Esophagus squamous epithelium (tissue), 5 donors: ENCODE measurements around the gene CRELD2. TPM values are rescaled to one million over a fixed set of nuclear protein-coding genes. Genes with fewer than 3 reads are reported as not detected.

Source experiments
- DNase-seq: peaks from one replicate; lab custom pipeline; 2025; lab: John Stamatoyannopoulos, UW
- H3K27ac ChIP-seq, 4 donors: fragments of 200-600 bp; sonication (generic); one replicate each; pipeline ENCODE4 v1.5.1; 2016 to 2019; ENCODE audit warnings: mild to moderate bottlenecking in 1 of 4
- H3K27me3 ChIP-seq, 4 donors: fragments of 200-600 bp; sonication (generic); 1 replicate in 3 of 4; 2 replicates in 1 of 4; pipeline versions ENCODE4 v1.5.1 to v1.6.0; 2017 to 2021; ENCODE audit warnings: antibody characterized with exemption in 1 of 4
- H3K36me3 ChIP-seq, 3 donors: fragments of 200-600 bp; sonication (generic); one replicate each; pipeline ENCODE4 v1.5.1; 2016 to 2019
- H3K4me1 ChIP-seq, 3 donors: fragments of 200-600 bp; sonication (generic); one replicate each; pipeline ENCODE4 v1.5.1; 2017 to 2019
- H3K4me3 ChIP-seq, 4 donors: fragments of 200-600 bp; sonication (generic); 1 replicate in 3 of 4; 2 replicates in 1 of 4; pipeline ENCODE4 v1.5.1; 2016 to 2019; ENCODE audit warnings: mild to moderate bottlenecking in 2 of 4, moderate library complexity in 1 of 4
- H3K9me3 ChIP-seq, 3 donors: fragments of 200-600 bp; sonication (generic); one replicate each; pipeline ENCODE4 v1.5.1; 2016 to 2019
- POLR2A ChIP-seq, 4 donors: fragments of 450-650 bp; IDR thresholded peaks; one replicate each; pipeline ENCODE4 v1.6.1; 2017; ENCODE audit warnings: antibody characterized with exemption in 4 of 4, mild to moderate bottlenecking in 4 of 4, moderate library complexity in 3 of 4
- WGBS, 2 donors: methylation state at CpG; one replicate each; pipeline ENCODE4 v1.1.5; 2018; 5-methylcytosine and 5-hydroxymethylcytosine counted together
- intact Hi-C: fragments of 100-400 bp; cut with DNase I; formaldehyde crosslinking; loops from one replicate; pipeline ENCODE4 v1.15.0; 2022
- total RNA-seq, 4 donors: library from RNA; depleted of rRNA; stranded (reverse); fragments of >200 nt; gene quantifications; one replicate each; pipeline ENCODE4 v1.1.0, GENCODE V29; 2016
- TF ChIP-seq, protein P1 (sequence below), 6 experiments: fragments of 450-650 bp in 4 of 6; fragments of 200-600 bp in 2 of 6; sonication (generic) in 2 of 6; IDR thresholded peaks; one replicate each; pipeline ENCODE4 v1.5.1; 2016 to 2019; ENCODE audit warnings: antibody characterized with exemption in 6 of 6, mild to moderate bottlenecking in 4 of 6, moderate library complexity in 4 of 6
- donor health status: DM: yes; HTN: yes; CAD: no.

CRELD2 gene
- total RNA-seq, 4 donors from 2014 or later = 22.7 to 45.7 (median 35.5) TPM

- TF ChIP-seq, protein P1, sequence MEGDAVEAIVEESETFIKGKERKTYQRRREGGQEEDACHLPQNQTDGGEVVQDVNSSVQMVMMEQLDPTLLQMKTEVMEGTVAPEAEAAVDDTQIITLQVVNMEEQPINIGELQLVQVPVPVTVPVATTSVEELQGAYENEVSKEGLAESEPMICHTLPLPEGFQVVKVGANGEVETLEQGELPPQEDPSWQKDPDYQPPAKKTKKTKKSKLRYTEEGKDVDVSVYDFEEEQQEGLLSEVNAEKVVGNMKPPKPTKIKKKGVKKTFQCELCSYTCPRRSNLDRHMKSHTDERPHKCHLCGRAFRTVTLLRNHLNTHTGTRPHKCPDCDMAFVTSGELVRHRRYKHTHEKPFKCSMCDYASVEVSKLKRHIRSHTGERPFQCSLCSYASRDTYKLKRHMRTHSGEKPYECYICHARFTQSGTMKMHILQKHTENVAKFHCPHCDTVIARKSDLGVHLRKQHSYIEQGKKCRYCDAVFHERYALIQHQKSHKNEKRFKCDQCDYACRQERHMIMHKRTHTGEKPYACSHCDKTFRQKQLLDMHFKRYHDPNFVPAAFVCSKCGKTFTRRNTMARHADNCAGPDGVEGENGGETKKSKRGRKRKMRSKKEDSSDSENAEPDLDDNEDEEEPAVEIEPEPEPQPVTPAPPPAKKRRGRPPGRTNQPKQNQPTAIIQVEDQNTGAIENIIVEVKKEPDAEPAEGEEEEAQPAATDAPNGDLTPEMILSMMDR (IDR thresholded peaks at IDR 0.05) = no peak
- TF ChIP-seq POLR2A (IDR thresholded peaks at IDR 0.05) = no peak
- Histone ChIP-seq H3K9me3 (no peaks in the 10 kb centered on the region), H3K36me3 (no peaks in the 10 kb centered on the region), H3K27ac (peak overlapping the region; percentile 80 to 98 (median 91)), H3K4me3 (peak overlapping the region; percentile 24 to 80 (median 48)), H3K27me3 (peaks cover 0 to 10% (median 0%) of the 10 kb centered on the region in 4 donors), H3K4me1 (peaks cover 48 to 97% (median 62%) of the 10 kb centered on the region in 3 donors)
- intact Hi-C loops = no loop called here
- DNase-seq = no peak
- WGBS, 2 donors = 41% methylated on average over 4 of the region's 24 CpGs; no CpG with 5 or more reads in 1 of the 2 donors
These were observed 15.9 kb downstream of the CRELD2 start for GRCh38 chr22:49934160-49934890.

DNA sequence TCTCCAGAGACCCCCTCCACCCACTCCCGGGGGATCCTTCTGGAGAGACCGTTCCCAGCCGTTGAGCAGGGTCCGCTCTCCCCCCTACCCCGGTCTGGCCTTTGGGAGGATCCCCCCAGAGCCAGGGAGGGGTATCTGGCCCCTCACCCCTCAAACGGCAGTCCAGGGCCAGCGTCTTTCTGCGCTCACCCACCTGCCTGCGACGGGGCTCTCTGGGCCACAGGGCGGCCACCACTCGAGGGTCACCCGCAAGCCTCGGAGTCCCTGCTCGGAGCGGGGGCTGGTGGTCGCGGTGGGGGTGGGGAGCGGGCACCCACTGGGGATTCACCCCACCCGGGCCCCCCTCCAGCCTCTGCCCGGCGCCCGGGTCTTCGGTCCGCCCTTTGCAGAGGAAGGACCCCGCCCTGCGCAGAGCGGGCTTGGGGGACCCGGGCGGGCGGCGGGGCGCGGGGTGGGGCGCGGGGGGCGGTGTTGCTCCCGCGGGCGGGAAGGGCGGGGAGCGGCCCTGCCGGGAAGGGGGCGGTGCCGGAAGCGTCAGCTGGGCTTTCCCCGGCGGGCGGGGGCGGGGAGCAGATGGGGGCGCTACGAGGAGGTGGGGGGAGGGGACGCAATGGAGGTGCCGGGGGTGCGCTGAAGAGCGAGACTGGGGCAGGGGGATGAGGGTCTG lies 16.6 kb downstream of the CRELD2 start:
- intact Hi-C loops = no loop called here
- TF ChIP-seq, protein P1 (IDR thresholded peaks at IDR 0.05) = no peak
- no peak for TF ChIP-seq POLR2A (IDR thresholded peaks at IDR 0.05)
- no peak for DNase-seq

DNA sequence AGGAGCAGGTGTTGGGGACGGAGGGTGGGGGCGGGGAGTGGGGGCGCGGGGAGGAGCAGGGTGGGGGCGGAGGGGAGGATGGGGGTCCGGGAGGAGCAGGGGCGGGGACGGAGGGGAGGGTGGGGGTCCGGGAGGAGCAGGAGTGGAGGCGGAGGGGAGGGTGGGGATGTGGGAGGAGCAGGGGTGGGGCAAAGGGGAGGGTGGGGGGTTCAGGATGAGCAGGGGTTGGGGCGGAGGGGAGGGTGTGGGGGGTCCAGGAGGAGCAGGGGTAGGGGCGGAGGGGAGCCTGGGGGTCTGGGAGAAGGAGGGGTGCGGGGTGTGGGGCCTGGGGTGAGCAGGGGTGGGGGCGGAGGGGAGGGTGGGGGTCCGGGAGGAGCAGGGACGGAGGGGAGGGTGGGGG lies 17.1 kb downstream of the CRELD2 start:
- H3K27me3 ChIP-seq = no peaks in the 10 kb centered on the region
- intact Hi-C loops = no loop called here
- no peaks in the 10 kb centered on the region for H3K9me3 ChIP-seq
- no peaks in the 10 kb centered on the region for H3K36me3 ChIP-seq
- WGBS, 2 donors = no CpG with 5 or more reads among the region's 16 CpGs
- TF ChIP-seq POLR2A (IDR thresholded peaks at IDR 0.05) = no peak
- TF ChIP-seq, protein P1 (IDR thresholded peaks at IDR 0.05) = no peak
- H3K4me3 ChIP-seq = peak overlapping the region; percentile 24 to 80 (median 48)
- DNase-seq = no peak
- peak overlapping the region; percentile 80 to 98 (median 91) for H3K27ac ChIP-seq
- H3K4me1 ChIP-seq = peaks cover 39 to 96% (median 59%) of the 10 kb centered on the region in 3 donors

More for the DNA sequence above, 16.6 kb downstream of the CRELD2 start:
- Histone ChIP-seq H3K27me3 (peaks cover 0 to 3% (median 0%) of the 10 kb centered on the region in 4 donors), H3K36me3 (no peaks in the 10 kb centered on the region), H3K4me1 (peaks cover 41 to 97% (median 62%) of the 10 kb centered on the region in 3 donors), H3K4me3 (peak overlapping the region; percentile 24 to 80 (median 48)), H3K27ac (peak overlapping the region; percentile 80 to 98 (median 91)), H3K9me3 (no peaks in the 10 kb centered on the region)
- no CpG with 5 or more reads among the region's 56 CpGs for WGBS, 2 donors

GRCh38 chr22:49936018-49936972 lies 17.9 kb downstream of the CRELD2 start:
- H3K4me3 ChIP-seq = peak overlapping the region; percentile 24 to 80 (median 48)
- DNase-seq = peak; percentile 65
- no peaks in the 10 kb centered on the region for H3K36me3 ChIP-seq
- peak overlapping the region; percentile 80 to 98 (median 91) for H3K27ac ChIP-seq
- 7 to 26% methylated on average over 2 to 22 of the region's 52 CpGs for WGBS, 2 donors
- peaks cover 31 to 89% (median 53%) of the 10 kb centered on the region in 3 donors for H3K4me1 ChIP-seq
- H3K9me3 ChIP-seq = no peaks in the 10 kb centered on the region
- peak in 1 of 4 donors; percentile 70 for TF ChIP-seq POLR2A (IDR thresholded peaks at IDR 0.05)
- TF ChIP-seq, protein P1 (IDR thresholded peaks at IDR 0.05) = no peak
- no peaks in the 10 kb centered on the region for H3K27me3 ChIP-seq
- intact Hi-C loops = no loop called here
